HCT116 (cell line): Measurements from ENCODE around the gene PXK.

Experiments
- EZH2phosphoT487 ChIP-seq: fragments of 200-600 bp; IDR thresholded peaks from 2 replicates; pipeline ENCODE4 v1.6.1; 2018; ENCODE audit warnings: antibody characterized with exemption, borderline replicate concordance
- POLR2A ChIP-seq: IDR thresholded peaks from 2 replicates; pipeline ENCODE4 v1.7.0; 2011; ENCODE audit warnings: borderline replicate concordance; ENCODE audit not compliant: insufficient read depth, insufficient read length; ENCODE audit errors: extremely low read depth
- TF ChIP-seq, protein P1 (sequence below), 3 experiments: fragments of 200-600 bp in 1 of 3; sonication (generic) in 1 of 3; IDR thresholded peaks in 2 of 3; conservative IDR thresholded peaks in 1 of 3; 2 replicates each; pipeline ENCODE4 v1.5.1; 2012 to 2017; ENCODE audit warnings: low read depth in 2 of 3, low read length in 2 of 3, antibody characterized with exemption in 1 of 3, borderline replicate concordance in 1 of 3, control low read depth in 1 of 3, mild to moderate bottlenecking in 1 of 3, mixed read lengths in 1 of 3, mixed run types in 1 of 3, moderate library complexity in 1 of 3; ENCODE audit not compliant: insufficient read depth in 1 of 3

- TF ChIP-seq, protein P1, sequence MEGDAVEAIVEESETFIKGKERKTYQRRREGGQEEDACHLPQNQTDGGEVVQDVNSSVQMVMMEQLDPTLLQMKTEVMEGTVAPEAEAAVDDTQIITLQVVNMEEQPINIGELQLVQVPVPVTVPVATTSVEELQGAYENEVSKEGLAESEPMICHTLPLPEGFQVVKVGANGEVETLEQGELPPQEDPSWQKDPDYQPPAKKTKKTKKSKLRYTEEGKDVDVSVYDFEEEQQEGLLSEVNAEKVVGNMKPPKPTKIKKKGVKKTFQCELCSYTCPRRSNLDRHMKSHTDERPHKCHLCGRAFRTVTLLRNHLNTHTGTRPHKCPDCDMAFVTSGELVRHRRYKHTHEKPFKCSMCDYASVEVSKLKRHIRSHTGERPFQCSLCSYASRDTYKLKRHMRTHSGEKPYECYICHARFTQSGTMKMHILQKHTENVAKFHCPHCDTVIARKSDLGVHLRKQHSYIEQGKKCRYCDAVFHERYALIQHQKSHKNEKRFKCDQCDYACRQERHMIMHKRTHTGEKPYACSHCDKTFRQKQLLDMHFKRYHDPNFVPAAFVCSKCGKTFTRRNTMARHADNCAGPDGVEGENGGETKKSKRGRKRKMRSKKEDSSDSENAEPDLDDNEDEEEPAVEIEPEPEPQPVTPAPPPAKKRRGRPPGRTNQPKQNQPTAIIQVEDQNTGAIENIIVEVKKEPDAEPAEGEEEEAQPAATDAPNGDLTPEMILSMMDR (IDR thresholded peaks at IDR 0.05 in 2 of 3, conservative IDR thresholded peaks at IDR 0.05 in 1 of 3; ENCODE audit: borderline replicate concordance in 1 of 3, insufficient read depth in 1 of 3, low read depth in 2 of 3, low read length in 2 of 3): no peak
- TF ChIP-seq EZH2phosphoT487 (no peak), POLR2A (no peak)
These were observed 3.6 kb downstream of the PXK start for GRCh38 chr3:58336135-58336882.
